OCI-LY3 (cell line): Measurements from ENCODE around the gene PLA2G4D.

Source experiments
- H2AFZ ChIP-seq: fragments of 200-600, 300-600 bp; shearing (Covaris generic); 2 replicates; pipeline ENCODE4 v1.6.0; 2014; ENCODE audit warnings: antibody characterized with exemption, low read depth, low read length
- H3K27ac ChIP-seq: fragments of 200-600, 300-600 bp; sonication (generic); 2 replicates; pipeline ENCODE4 v1.5.1; 2014; ENCODE audit warnings: mild to moderate bottlenecking, low read length, moderate library complexity, mixed read lengths
- H3K27me3 ChIP-seq: fragments of 200-600, 300-600 bp; sonication (generic); 2 replicates; pipeline ENCODE4 v1.6.1; 2014; ENCODE audit warnings: low read depth, low read length, mixed read lengths
- H3K36me3 ChIP-seq: fragments of 200-600, 300-600 bp; sonication (generic); replicated peaks from 2 replicates; pipeline ENCODE3; 2014; ENCODE audit warnings: low read depth, low read length, mixed read lengths
- H3K4me1 ChIP-seq: fragments of 300-600, 200-600 bp; sonication (generic); 2 replicates; pipeline ENCODE4 v1.6.1; 2014; ENCODE audit warnings: low read length, mixed read lengths
- H3K4me2 ChIP-seq: fragments of 200-600, 300-600 bp; sonication (generic); 2 replicates; pipeline ENCODE4 v1.6.1; 2014; ENCODE audit warnings: low read length, mixed read lengths
- H3K4me3 ChIP-seq: fragments of 300-600, 200-600 bp; sonication (generic); 2 replicates; pipeline ENCODE4 v1.5.1; 2014; ENCODE audit warnings: antibody characterized with exemption, mild to moderate bottlenecking, low read length, moderate library complexity
- H3K79me2 ChIP-seq: fragments of 300-600, 200-600 bp; shearing (Covaris generic); 2 replicates; pipeline ENCODE4 v1.6.1; 2014; ENCODE audit warnings: mild to moderate bottlenecking, low read length, mixed read lengths
- H3K9ac ChIP-seq: fragments of 300-600, 200-600 bp; shearing (Covaris generic); 2 replicates; pipeline ENCODE4 v1.6.0; 2014; ENCODE audit warnings: mild to moderate bottlenecking, low read length, moderate library complexity
- H3K9me3 ChIP-seq: fragments of 200-600, 300-600 bp; shearing (Covaris generic); 2 replicates; pipeline ENCODE4 v1.6.1; 2014; ENCODE audit warnings: low read length, mixed read lengths; ENCODE audit not compliant: insufficient read depth
- H4K20me1 ChIP-seq: fragments of 200-600, 300-600 bp; sonication (generic); 2 replicates; pipeline ENCODE4 v1.6.1; 2016; ENCODE audit warnings: low read length, mixed read lengths; ENCODE audit not compliant: insufficient read depth
- EZH2phosphoT487 ChIP-seq: fragments of 200-600 bp; shearing (Covaris generic); IDR thresholded peaks from 2 replicates; pipeline ENCODE4 v1.6.1; 2018; ENCODE audit warnings: antibody characterized with exemption, mixed run types, low read depth
- TF ChIP-seq, protein P1 (sequence below): fragments of 200-600, 300-600 bp; sonication (generic); IDR thresholded peaks from 2 replicates; pipeline ENCODE4 v1.5.1; 2014; ENCODE audit warnings: antibody characterized with exemption, low read length, low read depth

Gene PLA2G4D

DNA sequence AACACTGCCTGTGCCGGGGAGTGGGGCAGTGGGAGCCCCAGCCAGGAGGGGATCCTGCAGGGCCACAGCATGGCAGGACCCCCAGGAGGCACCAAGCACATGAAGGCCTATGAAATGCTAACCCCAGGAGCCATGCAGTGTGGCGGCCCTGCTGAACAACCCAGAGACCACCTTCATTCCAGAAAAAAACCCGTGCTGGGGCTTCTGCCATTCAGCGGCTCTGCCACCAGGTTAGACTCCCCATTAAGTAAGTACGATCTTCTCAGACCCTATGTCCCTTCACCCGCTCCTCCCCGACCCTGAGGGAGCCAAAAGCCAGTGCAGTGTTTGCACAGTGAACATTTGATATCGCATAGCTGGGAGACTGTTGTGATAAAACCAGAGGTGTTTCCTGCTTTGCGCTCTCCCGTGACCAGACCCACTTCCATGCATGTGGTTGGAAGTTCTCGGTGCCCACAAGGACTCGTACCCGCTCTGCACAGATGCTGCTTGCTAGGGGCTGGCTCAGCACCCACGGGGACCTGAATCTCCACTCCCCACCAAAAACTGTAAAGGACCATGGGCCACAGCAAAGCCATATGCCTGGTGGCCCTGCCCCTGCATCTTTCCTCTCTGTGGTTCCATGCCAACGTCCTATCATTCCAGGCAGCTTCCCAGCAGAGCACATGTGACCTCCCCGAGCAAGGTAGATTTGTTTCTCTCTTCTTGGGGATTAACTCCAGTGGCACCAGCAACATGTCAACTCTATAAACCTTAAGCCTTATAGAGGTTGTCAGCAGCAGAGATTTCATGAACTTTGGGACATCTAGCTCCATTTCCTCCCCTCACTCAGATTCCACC is 5.3 kb downstream of the PLA2G4D start:
- no peaks in the 10 kb centered on the region for H3K36me3 ChIP-seq
- H3K27ac ChIP-seq = no peak overlapping the region
- no peaks in the 10 kb centered on the region for H3K9me3 ChIP-seq
- no peak overlapping the region for H3K4me2 ChIP-seq
- H3K9ac ChIP-seq = no peak overlapping the region
- no peak overlapping the region for H2AFZ ChIP-seq
- H3K79me2 ChIP-seq = no peaks in the 10 kb centered on the region
- TF ChIP-seq, protein P1, sequence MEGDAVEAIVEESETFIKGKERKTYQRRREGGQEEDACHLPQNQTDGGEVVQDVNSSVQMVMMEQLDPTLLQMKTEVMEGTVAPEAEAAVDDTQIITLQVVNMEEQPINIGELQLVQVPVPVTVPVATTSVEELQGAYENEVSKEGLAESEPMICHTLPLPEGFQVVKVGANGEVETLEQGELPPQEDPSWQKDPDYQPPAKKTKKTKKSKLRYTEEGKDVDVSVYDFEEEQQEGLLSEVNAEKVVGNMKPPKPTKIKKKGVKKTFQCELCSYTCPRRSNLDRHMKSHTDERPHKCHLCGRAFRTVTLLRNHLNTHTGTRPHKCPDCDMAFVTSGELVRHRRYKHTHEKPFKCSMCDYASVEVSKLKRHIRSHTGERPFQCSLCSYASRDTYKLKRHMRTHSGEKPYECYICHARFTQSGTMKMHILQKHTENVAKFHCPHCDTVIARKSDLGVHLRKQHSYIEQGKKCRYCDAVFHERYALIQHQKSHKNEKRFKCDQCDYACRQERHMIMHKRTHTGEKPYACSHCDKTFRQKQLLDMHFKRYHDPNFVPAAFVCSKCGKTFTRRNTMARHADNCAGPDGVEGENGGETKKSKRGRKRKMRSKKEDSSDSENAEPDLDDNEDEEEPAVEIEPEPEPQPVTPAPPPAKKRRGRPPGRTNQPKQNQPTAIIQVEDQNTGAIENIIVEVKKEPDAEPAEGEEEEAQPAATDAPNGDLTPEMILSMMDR = no peak
- TF ChIP-seq EZH2phosphoT487 = no peak
- H4K20me1 ChIP-seq = no peaks in the 10 kb centered on the region
- H3K4me3 ChIP-seq = no peak overlapping the region
- peaks cover 5% of the 10 kb centered on the region; the same call in 1 of the 2 replicates for H3K4me1 ChIP-seq
- H3K27me3 ChIP-seq = peaks cover 12% of the 10 kb centered on the region; the same call in 1 of the 2 replicates

DNA sequence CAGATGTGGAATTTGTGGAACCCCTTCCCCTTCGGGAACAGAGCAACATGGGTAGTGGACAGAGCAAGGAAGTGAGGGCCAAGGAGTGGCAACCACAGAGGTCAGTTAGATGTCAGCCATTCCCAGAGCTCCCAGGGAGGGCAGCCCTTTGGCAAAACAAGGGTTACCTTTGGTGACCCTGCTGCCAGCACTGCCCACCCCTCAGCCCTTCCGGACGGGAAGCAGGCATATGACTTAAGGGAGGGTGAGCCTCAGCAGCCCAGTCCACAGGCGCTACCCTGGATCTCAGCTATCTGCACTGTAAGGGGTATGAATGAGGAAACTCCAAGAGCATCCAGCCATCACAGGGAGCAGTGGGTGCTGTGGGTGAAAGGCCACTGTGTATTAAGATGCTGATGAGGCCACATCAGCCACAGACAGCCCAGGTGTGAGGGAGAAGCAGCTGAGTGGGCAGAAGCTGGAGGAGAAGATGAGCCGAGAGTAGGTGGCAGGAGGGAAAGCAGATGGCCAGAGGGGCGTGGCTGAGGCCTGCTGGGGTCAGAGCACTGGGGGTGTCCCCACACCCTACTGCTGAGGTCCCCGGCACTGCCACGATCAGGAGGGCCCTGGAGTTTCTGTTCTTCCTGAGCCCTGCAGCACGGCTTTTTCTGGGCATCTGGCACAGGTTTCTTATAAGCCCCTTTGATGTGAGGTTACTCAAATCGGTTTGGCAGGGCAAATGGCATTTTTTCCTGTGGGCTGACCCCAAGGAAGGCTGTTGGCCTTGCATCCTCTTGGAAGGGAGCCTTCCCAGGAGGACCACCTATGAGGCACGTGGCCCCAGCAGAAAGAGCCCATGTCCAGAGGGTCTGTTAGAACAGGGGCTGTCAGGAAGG is 6.2 kb downstream of the PLA2G4D start:
- no peak overlapping the region for H3K4me3 ChIP-seq
- no peak overlapping the region for H3K27ac ChIP-seq
- H3K4me2 ChIP-seq = no peak overlapping the region

DNA sequence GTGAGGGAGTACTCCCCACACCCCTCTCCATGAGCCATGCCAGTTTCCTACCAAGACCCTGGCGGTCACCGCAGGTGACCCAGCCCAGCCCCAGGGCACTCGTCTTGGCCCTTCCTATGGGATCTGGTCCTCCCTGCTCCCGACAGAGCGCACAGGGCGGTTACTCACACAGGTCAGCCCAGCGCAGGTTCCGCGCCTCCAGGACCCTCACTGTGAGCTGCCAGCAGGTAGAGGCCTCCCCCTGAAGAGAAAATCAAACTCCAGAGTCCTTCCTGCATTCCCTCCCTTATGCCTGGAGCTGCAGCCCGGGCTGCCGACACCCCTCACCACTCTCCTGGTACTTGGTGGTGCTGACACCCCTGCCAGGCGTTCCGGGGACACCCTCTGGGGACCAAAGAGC is 6.9 kb downstream of the PLA2G4D start:
- no peak overlapping the region for H3K4me2 ChIP-seq

More for the DNA sequence above, 6.2 kb downstream of the PLA2G4D start:
- Histone ChIP-seq H3K79me2 (no peaks in the 10 kb centered on the region), H3K9me3 (no peaks in the 10 kb centered on the region), H3K27me3 (peaks cover 12% of the 10 kb centered on the region; the same call in 1 of the 2 replicates), H3K4me1 (peaks cover 5% of the 10 kb centered on the region; the same call in 1 of the 2 replicates), H2AFZ (no peak overlapping the region), H3K36me3 (no peaks in the 10 kb centered on the region), H4K20me1 (no peaks in the 10 kb centered on the region), H3K9ac (no peak overlapping the region)
- TF ChIP-seq, protein P1 = no peak
- TF ChIP-seq EZH2phosphoT487 = no peak

More for the DNA sequence above, 6.9 kb downstream of the PLA2G4D start:
- Histone ChIP-seq H3K27me3 (peaks cover 12% of the 10 kb centered on the region; the same call in 1 of the 2 replicates), H3K36me3 (no peaks in the 10 kb centered on the region), H3K9me3 (no peaks in the 10 kb centered on the region), H3K27ac (no peak overlapping the region), H3K4me3 (no peak overlapping the region), H3K79me2 (no peaks in the 10 kb centered on the region), H3K4me1 (peaks cover 5% of the 10 kb centered on the region; the same call in 1 of the 2 replicates), H4K20me1 (no peaks in the 10 kb centered on the region), H3K9ac (no peak overlapping the region), H2AFZ (no peak overlapping the region)
- TF ChIP-seq, protein P1 = no peak
- no peak for TF ChIP-seq EZH2phosphoT487
